ENCODE results near the gene PIF1.

GRCh38 chr15:64856429-64857145 lies 31.1 kb upstream of the PIF1 start:
- TF ChIP-seq CTCF (IDR thresholded peaks at IDR 0.05), result peak in 1 of 5 experiments; percentile 19
- TF ChIP-seq POLR2A (IDR thresholded peaks at IDR 0.05), result peak in 1 of 2 donors; percentile 16
